GM12872 (cell line): ENCODE measurements around the gene FBXO44.

Source experiments
- TF ChIP-seq, protein P1 (sequence below): IDR thresholded peaks from 3 replicates; pipeline ENCODE4 v1.5.1; 2011; ENCODE audit warnings: low read depth, mild to moderate bottlenecking, low read length, moderate library complexity; ENCODE audit not compliant: insufficient read depth

FBXO44 gene

DNA sequence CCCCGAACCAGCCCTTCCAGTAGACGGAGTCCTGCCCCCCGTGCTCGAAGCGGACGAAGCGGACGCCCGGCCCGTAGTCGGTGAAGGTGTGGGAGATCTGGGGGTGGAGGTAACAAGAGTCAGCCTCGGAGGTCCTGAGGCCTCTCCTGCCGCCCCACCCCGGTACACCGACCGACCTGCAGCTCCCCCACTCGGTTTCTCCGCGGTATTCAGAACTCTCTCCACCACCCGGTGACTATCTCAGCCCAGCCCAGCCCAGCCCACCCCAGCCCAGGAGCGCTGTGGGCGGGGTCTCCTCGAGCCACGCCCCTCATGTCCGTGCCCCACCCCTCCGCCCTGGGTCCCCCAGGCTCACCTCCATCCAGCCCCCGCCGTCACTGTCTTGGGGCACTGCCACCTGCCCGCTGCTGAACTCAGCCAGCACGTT, 5.9 kb upstream of the FBXO44 start:
- TF ChIP-seq, protein P1, sequence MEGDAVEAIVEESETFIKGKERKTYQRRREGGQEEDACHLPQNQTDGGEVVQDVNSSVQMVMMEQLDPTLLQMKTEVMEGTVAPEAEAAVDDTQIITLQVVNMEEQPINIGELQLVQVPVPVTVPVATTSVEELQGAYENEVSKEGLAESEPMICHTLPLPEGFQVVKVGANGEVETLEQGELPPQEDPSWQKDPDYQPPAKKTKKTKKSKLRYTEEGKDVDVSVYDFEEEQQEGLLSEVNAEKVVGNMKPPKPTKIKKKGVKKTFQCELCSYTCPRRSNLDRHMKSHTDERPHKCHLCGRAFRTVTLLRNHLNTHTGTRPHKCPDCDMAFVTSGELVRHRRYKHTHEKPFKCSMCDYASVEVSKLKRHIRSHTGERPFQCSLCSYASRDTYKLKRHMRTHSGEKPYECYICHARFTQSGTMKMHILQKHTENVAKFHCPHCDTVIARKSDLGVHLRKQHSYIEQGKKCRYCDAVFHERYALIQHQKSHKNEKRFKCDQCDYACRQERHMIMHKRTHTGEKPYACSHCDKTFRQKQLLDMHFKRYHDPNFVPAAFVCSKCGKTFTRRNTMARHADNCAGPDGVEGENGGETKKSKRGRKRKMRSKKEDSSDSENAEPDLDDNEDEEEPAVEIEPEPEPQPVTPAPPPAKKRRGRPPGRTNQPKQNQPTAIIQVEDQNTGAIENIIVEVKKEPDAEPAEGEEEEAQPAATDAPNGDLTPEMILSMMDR: no peak

DNA sequence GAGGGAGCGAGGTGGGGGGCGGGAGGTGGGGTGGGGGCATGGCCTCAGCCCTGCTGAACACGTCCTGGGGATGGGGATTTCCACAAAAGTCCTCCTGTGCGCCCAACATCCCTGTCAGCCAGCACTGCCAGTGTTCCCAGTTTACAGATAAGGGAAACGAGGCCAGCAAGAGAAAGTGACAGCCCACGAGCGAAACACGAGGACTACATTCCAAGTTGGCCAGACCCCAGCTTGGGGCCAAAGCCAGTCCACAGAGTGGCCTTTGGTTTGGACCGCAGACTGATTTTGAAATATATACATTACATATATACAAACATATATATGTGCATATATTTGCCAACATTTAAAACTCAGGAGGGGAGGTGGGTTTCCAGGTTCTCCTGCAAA, 5.4 kb upstream of the FBXO44 start:
- TF ChIP-seq, protein P1: no peak

DNA sequence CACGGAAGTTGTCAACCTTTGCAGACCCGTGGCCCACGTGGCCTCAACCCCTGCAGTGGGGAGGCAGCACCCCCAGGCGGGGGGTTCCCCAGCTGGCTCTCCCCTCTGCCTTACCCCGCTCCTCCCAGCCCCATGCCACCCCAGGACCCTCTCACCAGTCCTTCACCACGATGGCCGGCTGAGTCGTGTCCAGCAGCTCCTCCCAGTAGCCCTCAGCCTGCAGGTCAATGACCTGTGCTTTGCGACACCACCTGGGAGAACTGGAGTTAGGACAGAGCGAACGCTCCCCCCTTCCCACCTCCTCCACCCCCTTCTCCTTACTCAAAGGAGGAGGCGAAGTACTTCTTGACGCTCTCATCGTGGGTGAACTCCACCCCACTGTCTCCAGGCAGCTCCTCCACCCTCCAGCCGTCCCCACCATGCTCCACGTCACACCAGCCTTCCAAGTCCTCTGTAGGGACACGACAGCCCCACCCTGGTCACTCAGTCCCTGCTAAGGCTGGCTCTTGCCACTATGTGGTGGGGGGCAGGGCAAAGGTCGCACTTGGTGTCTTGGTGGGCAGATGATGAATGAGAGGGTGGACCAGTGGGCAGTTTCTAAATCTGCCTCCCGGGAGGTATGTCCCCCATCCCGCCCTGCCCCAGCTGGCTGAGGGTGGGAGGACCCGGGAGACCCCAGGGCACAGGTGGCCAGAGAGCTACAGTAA, 4.9 kb upstream of the FBXO44 start:
- TF ChIP-seq, protein P1: no peak

DNA sequence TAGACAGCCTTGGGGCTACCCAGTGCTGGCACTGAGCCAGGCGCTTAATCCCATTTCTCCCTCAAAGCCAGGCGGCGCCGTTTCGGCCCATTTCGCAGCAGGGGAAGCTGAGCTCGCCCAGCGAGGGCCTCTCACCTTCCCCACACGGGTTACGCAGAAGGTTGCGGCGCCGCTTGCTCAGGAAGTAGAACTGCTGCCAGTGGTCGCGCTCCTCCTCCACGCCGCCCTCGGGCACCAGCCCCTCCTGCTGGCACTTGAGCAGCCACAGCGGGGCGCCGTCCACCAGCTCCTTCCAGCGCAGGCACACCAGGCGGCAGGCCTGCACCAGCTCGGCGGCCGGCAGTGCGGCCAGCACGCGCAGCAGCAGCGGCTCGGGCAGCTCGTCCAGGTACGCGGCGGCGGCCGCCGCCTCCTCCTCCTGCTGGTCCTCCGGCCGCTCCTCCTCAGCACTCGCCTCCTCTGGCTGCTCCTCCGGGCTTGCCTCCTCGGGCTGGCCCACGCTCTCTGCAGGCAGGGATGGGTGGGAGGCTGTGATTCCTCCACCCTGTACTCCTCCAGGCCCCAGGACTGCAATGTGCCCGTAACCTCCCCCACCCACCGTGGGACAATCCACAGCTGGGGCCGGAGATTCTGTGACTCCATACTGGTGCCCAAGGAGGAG, 4.2 kb upstream of the FBXO44 start:
- TF ChIP-seq, protein P1: peak; percentile 78

DNA sequence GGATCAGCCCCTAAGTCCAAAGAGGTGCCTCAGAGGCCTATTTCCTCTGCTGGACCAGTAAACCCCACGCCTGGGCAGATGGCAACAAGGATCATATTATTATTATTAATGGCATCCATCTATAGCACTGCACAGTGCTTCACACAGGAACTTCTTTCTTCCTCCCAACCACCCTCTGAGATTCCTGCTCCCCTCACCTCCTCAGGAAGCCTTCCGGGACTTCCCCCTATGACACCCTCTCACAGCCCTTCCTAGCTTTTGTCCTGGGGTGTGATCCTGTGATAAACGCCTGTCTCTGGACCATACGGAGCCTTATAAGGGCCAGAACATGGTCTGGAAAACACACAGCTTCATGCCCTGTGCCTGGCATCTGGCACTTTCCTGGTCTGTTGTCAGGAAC, 3.7 kb upstream of the FBXO44 start:
- TF ChIP-seq, protein P1: no peak

DNA sequence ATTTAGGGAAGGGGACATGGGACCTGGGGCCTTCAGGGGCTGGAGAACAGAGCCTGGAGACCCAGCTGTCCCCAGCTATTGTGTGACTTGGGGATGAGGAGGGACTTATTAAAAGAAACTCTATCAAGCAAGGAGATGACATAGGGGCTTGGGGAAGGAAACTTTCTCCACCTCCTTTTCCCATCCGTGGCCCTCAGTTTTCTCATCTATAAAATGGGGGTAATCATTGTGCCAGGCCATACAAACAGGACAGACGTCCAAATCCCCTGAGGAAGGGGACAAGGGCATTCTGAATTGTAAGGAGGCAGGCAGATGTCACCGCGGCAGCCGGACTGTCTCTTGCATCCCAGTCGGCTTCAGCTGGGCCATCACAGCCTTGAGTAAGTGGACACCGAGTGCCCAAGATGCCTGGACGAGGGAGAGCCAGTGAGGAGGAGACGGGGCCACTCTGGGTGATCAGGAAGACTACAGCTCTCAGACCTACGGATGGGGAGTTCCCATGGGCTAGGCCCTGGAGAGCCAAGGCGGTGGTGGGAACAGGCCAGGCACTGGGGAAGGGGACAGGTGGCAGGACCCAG, 2.4 kb upstream of the FBXO44 start:
- TF ChIP-seq, protein P1: no peak

DNA sequence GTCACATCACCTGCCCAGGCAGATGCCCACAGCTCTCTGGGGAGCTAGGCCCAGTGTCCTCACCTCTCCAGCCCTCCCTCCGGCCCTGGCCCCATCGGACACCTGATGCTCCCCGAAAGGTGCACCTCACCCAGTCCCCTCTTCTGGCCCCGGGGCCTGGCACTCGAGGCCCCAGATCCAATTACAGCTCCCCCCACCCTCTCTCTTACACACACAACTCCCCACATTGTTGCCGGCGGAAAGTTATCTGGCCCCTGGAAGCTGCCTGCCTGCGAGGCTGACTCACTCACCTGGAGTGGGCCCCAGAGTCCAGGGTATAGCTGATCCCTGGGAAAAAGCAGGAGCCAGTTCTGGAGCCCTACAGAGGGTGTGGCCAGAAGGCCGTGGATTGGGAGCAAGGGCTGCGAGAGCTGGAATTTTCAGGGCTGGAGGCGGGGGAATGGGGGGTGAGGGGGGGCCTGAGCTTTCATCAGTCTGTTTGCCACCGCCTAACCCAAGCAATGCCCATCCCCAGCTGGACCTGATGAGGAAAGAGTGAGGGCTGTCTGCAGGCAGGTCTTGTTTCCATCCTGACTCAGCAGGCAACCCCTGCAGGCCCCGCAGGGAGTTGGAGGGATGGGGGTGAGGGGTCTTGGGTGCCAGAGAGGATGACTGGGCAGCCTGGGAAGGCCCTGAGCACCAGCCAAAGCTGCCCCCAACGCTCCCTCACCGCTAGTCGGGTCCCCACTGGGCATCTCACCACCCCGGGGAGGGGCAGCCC, 1.4 kb upstream of the FBXO44 start:
- TF ChIP-seq, protein P1: no peak
